Nephron (organoid): ENCODE measurements around the gene DCAF7.

ENCODE experiments used
- H3K27ac Mint-ChIP-seq, 3 experiments: 2 replicates each; pipeline ENCODE4 v1.8.0; 2020; ENCODE audit warnings: mixed read lengths in 3 of 3, mild to moderate bottlenecking in 2 of 3, moderate library complexity in 1 of 3
- H3K27me3 Mint-ChIP-seq: 2 replicates; pipeline ENCODE4 v1.8.0; 2021; ENCODE audit warnings: low read depth, mild to moderate bottlenecking, moderate library complexity, mixed read lengths
- H3K36me3 Mint-ChIP-seq: 2 replicates; pipeline ENCODE4 v1.8.0; 2020; ENCODE audit warnings: low read depth, mixed read lengths
- H3K4me1 Mint-ChIP-seq: 2 replicates; pipeline ENCODE4 v1.8.0; 2020; ENCODE audit warnings: mixed read lengths
- H3K4me3 Mint-ChIP-seq, 3 experiments: 2 replicates each; pipeline ENCODE4 v1.8.0; 2020; ENCODE audit warnings: mild to moderate bottlenecking in 3 of 3, mixed read lengths in 3 of 3, moderate library complexity in 2 of 3
- H3K9me3 Mint-ChIP-seq: 2 replicates; pipeline ENCODE4 v1.8.0; 2020; ENCODE audit warnings: mixed read lengths
- CTCF ChIP-seq, 3 experiments: fragments of 200-600 bp; sonication (generic); IDR thresholded peaks; one replicate each; pipeline ENCODE4 v1.5.0; 2021; ENCODE audit warnings: antibody characterized with exemption in 3 of 3; ENCODE audit not compliant: unreplicated experiment in 3 of 3

Gene DCAF7

GRCh38 chr17:63578769-63579111 lies 28.5 kb downstream of the DCAF7 start:
- no peak for TF ChIP-seq CTCF (IDR thresholded peaks at IDR 0.05; ENCODE audit: unreplicated experiment in 3 of 3)
- H3K27ac Mint-ChIP-seq = peak overlapping the region; percentile 75 to 83 (median 83)
- H3K9me3 Mint-ChIP-seq = no peaks in the 10 kb centered on the region
- no peak overlapping the region for H3K4me3 Mint-ChIP-seq
- H3K27me3 Mint-ChIP-seq = no peaks in the 10 kb centered on the region
- peaks cover 15% of the 10 kb centered on the region for H3K4me1 Mint-ChIP-seq
- H3K36me3 Mint-ChIP-seq = peaks cover 38% of the 10 kb centered on the region

GRCh38 chr17:63579633-63580032 lies 29.4 kb downstream of the DCAF7 start:
- H3K27ac Mint-ChIP-seq = peak overlapping the region; percentile 75 to 83 (median 83)
- no peaks in the 10 kb centered on the region for H3K27me3 Mint-ChIP-seq
- H3K36me3 Mint-ChIP-seq = peaks cover 43% of the 10 kb centered on the region
- no peak overlapping the region for H3K4me3 Mint-ChIP-seq
- peaks cover 15% of the 10 kb centered on the region for H3K4me1 Mint-ChIP-seq
- TF ChIP-seq CTCF (IDR thresholded peaks at IDR 0.05; ENCODE audit: unreplicated experiment in 3 of 3) = no peak
- no peaks in the 10 kb centered on the region for H3K9me3 Mint-ChIP-seq

GRCh38 chr17:63587770-63588169 lies 37.5 kb downstream of the DCAF7 start:
- Mint-ChIP-seq H3K4me1 (no peaks in the 10 kb centered on the region), H3K4me3 (no peak overlapping the region)

GRCh38 chr17:63588797-63589196 lies 38.5 kb downstream of the DCAF7 start:
- H3K4me1 Mint-ChIP-seq = no peaks in the 10 kb centered on the region
- TF ChIP-seq CTCF (IDR thresholded peaks at IDR 0.05; ENCODE audit: unreplicated experiment in 3 of 3) = no peak
- H3K27me3 Mint-ChIP-seq = no peaks in the 10 kb centered on the region
- H3K9me3 Mint-ChIP-seq = no peaks in the 10 kb centered on the region
- no peak overlapping the region for H3K4me3 Mint-ChIP-seq
- H3K27ac Mint-ChIP-seq = no peak overlapping the region
- peaks cover 61% of the 10 kb centered on the region for H3K36me3 Mint-ChIP-seq

More at GRCh38 chr17:63587770-63588169, 37.5 kb downstream of the DCAF7 start:
- no peak for TF ChIP-seq CTCF (IDR thresholded peaks at IDR 0.05; ENCODE audit: unreplicated experiment in 3 of 3)
- Mint-ChIP-seq H3K36me3 (peaks cover 67% of the 10 kb centered on the region), H3K27ac (no peak overlapping the region), H3K27me3 (no peaks in the 10 kb centered on the region), H3K9me3 (no peaks in the 10 kb centered on the region)

GRCh38 chr17:63589646-63590045 lies 39.4 kb downstream of the DCAF7 start:
- H3K36me3 Mint-ChIP-seq = peaks cover 60% of the 10 kb centered on the region
- H3K27ac Mint-ChIP-seq = no peak overlapping the region
- no peaks in the 10 kb centered on the region for H3K9me3 Mint-ChIP-seq
- no peak overlapping the region for H3K4me3 Mint-ChIP-seq
- no peaks in the 10 kb centered on the region for H3K4me1 Mint-ChIP-seq
- H3K27me3 Mint-ChIP-seq = no peaks in the 10 kb centered on the region
- TF ChIP-seq CTCF (IDR thresholded peaks at IDR 0.05; ENCODE audit: unreplicated experiment in 3 of 3) = no peak

- TF ChIP-seq CTCF (IDR thresholded peaks at IDR 0.05; ENCODE audit: unreplicated experiment in 3 of 3) = no peak
- Mint-ChIP-seq H3K9me3 (no peaks in the 10 kb centered on the region), H3K27ac (no peak overlapping the region), H3K27me3 (no peaks in the 10 kb centered on the region), H3K4me1 (no peaks in the 10 kb centered on the region), H3K4me3 (no peak overlapping the region), H3K36me3 (peaks cover 51% of the 10 kb centered on the region)
Measured at GRCh38 chr17:63592797-63593196, 42.5 kb downstream of the DCAF7 start.
